DOHH2 (cell line): ENCODE data around the gene PNPLA7.

Experiments
- H3F3A ChIP-seq: fragments of 200-600 bp; sonication (generic), shearing (Covaris generic); 2 replicates; pipeline ENCODE4 v1.6.0; 2016; ENCODE audit warnings: antibody characterized with exemption, mild to moderate bottlenecking; ENCODE audit not compliant: control insufficient read depth, insufficient read depth
- H3K27ac ChIP-seq: fragments of 200-600 bp; sonication (generic); 2 replicates; pipeline ENCODE4 v1.5.1; 2014; ENCODE audit warnings: low read depth, mild to moderate bottlenecking, low read length, moderate library complexity
- H3K27me3 ChIP-seq: fragments of 200-600 bp; sonication (generic); 2 replicates; pipeline ENCODE4 v1.6.1; 2014; ENCODE audit warnings: mild to moderate bottlenecking, low read length, mixed read lengths; ENCODE audit not compliant: control insufficient read depth
- H3K36me3 ChIP-seq: fragments of 200-600 bp; sonication (generic); 2 replicates; pipeline ENCODE4 v1.6.1; 2014; ENCODE audit warnings: mild to moderate bottlenecking, low read length, moderate library complexity, mixed read lengths; ENCODE audit not compliant: control insufficient read depth
- H3K4me1 ChIP-seq: fragments of 200-600 bp; sonication (generic); 2 replicates; pipeline ENCODE4 v1.6.1; 2014; ENCODE audit warnings: mild to moderate bottlenecking, low read length, mixed read lengths; ENCODE audit not compliant: control insufficient read depth
- H3K4me2 ChIP-seq: fragments of 200-600 bp; sonication (generic); 2 replicates; pipeline ENCODE4 v1.6.0; 2014; ENCODE audit warnings: mild to moderate bottlenecking, low read length, moderate library complexity
- H3K4me3 ChIP-seq: fragments of 200-600 bp; sonication (generic); 2 replicates; pipeline ENCODE4 v1.5.1; 2014; ENCODE audit warnings: mild to moderate bottlenecking, low read length, mixed read lengths
- H3K79me2 ChIP-seq: fragments of 200-600 bp; sonication (generic); 2 replicates; pipeline ENCODE4 v1.6.1; 2014; ENCODE audit warnings: mild to moderate bottlenecking, low read length, mixed read lengths; ENCODE audit not compliant: control insufficient read depth
- H3K9me2 ChIP-seq: fragments of 200-600 bp; sonication (generic); replicated peaks from 2 replicates; pipeline ENCODE4 v1.6.1; 2014; ENCODE audit warnings: mild to moderate bottlenecking, low read length, mixed read lengths; ENCODE audit not compliant: control insufficient read depth
- H3K9me3 ChIP-seq: fragments of 200-600 bp; sonication (generic); 2 replicates; pipeline ENCODE4 v1.6.1; 2014; ENCODE audit warnings: antibody characterized with exemption, low read length, mixed read lengths; ENCODE audit not compliant: control insufficient read depth, insufficient read depth
- H4K20me1 ChIP-seq: fragments of 200-600 bp; sonication (generic); 2 replicates; pipeline ENCODE4 v1.6.0; 2014; ENCODE audit warnings: low read depth, mild to moderate bottlenecking, antibody characterized with exemption, low read length, moderate library complexity; ENCODE audit not compliant: control insufficient read depth, insufficient read depth
- EZH2phosphoT487 ChIP-seq: fragments of 200-600 bp; sonication (generic); IDR thresholded peaks from 2 replicates; pipeline ENCODE4 v1.6.1; 2017; ENCODE audit warnings: borderline replicate concordance, mild to moderate bottlenecking, antibody characterized with exemption, low read length, moderate library complexity, mixed read lengths
- TF ChIP-seq, protein P1 (sequence below): fragments of 200-600 bp; sonication (generic); IDR thresholded peaks from one replicate; pipeline ENCODE4 v1.5.1; 2014; ENCODE audit warnings: antibody characterized with exemption, mild to moderate bottlenecking, low read depth, low read length; ENCODE audit not compliant: poor library complexity, severe bottlenecking

PNPLA7 gene

DNA sequence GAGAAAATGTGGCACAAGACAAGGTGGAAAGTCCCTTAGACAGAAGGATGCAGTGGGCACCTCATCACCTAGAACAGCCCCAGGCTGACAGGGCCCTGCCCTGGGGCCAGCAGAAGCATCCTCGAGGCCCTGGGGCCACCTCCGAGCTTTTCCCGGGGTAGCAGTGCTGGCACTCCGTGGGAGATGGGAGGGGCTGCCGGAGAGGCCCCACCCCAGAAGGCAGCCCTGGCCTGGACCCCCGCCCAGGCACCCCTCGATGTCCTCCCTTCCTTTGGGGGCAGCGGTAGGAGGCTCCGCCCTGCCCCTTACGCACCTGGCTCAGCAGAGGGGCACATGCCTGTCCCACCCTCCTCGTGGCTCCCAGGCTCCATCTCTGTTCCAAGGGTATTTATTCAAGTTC, 73.3 kb downstream of the PNPLA7 start:
- Histone ChIP-seq H3K4me2 (no peak overlapping the region), H3K4me1 (no peaks in the 10 kb centered on the region), H3F3A (no peaks in the 10 kb centered on the region), H3K9me2 (no peaks in the 10 kb centered on the region), H3K27me3 (no peaks in the 10 kb centered on the region), H3K4me3 (no peak overlapping the region), H4K20me1 (no peaks in the 10 kb centered on the region), H3K9me3 (peaks cover 20% of the 10 kb centered on the region), H3K36me3 (no peaks in the 10 kb centered on the region), H3K79me2 (no peaks in the 10 kb centered on the region), H3K27ac (no peak overlapping the region)
- TF ChIP-seq, protein P1, sequence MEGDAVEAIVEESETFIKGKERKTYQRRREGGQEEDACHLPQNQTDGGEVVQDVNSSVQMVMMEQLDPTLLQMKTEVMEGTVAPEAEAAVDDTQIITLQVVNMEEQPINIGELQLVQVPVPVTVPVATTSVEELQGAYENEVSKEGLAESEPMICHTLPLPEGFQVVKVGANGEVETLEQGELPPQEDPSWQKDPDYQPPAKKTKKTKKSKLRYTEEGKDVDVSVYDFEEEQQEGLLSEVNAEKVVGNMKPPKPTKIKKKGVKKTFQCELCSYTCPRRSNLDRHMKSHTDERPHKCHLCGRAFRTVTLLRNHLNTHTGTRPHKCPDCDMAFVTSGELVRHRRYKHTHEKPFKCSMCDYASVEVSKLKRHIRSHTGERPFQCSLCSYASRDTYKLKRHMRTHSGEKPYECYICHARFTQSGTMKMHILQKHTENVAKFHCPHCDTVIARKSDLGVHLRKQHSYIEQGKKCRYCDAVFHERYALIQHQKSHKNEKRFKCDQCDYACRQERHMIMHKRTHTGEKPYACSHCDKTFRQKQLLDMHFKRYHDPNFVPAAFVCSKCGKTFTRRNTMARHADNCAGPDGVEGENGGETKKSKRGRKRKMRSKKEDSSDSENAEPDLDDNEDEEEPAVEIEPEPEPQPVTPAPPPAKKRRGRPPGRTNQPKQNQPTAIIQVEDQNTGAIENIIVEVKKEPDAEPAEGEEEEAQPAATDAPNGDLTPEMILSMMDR: no peak
- TF ChIP-seq EZH2phosphoT487: no peak

DNA sequence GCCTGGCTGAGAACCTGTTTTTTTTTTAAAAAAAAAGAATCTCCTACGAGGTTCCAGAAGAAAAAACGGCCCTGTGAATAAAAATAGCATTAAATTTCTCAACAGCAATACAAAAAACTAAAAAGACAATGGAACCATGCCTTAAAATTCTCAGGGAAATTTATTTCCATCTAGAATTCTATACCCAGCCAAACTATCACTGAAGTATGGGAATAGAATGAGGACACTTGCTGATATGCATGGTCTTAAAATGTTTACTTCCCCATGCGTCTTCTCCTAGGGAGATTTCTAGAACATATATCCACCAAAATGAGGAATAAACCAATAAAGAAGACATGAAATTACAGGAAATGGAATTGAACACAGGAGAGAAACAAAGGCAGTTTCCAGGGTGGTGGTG, 74.5 kb downstream of the PNPLA7 start:
- Histone ChIP-seq H3K4me3 (no peak overlapping the region), H3K27me3 (no peaks in the 10 kb centered on the region), H3K79me2 (no peaks in the 10 kb centered on the region), H3K4me2 (no peak overlapping the region), H3K36me3 (no peaks in the 10 kb centered on the region), H3K9me3 (peaks cover 20% of the 10 kb centered on the region), H3F3A (no peaks in the 10 kb centered on the region), H3K27ac (no peak overlapping the region), H4K20me1 (no peaks in the 10 kb centered on the region), H3K4me1 (no peaks in the 10 kb centered on the region), H3K9me2 (no peaks in the 10 kb centered on the region)
- no peak for TF ChIP-seq EZH2phosphoT487
- TF ChIP-seq, protein P1: no peak

DNA sequence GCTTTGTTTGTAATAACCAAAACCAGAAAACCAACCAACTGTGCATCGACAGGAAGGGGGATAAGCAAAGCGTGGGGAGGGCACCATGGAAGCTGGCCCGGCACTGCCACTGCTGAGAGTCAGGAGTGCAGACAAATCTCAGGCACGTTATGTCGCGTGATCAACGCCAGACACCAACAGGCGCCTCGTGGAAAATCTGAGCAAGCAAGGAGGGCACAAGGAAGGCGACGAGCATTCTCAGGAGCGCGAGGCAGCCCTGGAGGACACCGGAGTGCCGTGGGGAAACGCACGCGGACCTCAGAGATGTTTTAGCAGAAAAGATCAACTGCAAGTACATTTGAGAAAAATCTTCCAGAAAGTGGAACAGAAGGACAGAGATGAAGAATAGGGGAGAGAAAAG, 75.9 kb downstream of the PNPLA7 start:
- Histone ChIP-seq H3K4me2 (no peak overlapping the region), H3K4me1 (no peaks in the 10 kb centered on the region), H3K27ac (no peak overlapping the region), H3K9me3 (peaks cover 20% of the 10 kb centered on the region), H3F3A (no peaks in the 10 kb centered on the region; the same call in 1 of the 2 replicates), H3K9me2 (no peaks in the 10 kb centered on the region), H3K36me3 (no peaks in the 10 kb centered on the region), H3K79me2 (no peaks in the 10 kb centered on the region), H3K4me3 (no peak overlapping the region), H4K20me1 (no peaks in the 10 kb centered on the region), H3K27me3 (no peaks in the 10 kb centered on the region)
- TF ChIP-seq EZH2phosphoT487: no peak
- TF ChIP-seq, protein P1: no peak

DNA sequence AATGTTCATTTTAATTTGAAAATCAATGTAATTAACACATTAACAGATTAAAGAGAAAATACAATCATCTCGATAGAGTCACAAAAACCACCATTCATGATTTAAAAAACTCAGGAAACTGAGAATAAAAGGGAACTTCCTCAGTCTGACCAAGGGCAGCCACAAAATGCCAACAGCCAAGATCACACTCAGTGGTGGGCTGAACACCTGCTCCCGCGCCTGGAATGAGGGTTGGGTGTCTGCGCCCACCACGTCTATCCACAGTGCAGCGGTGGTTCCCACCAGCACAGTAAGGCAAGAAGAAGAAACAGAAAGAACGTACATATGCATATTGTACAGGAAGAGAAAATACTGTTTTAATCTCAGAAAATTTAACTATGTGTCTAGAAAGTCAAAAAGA, 79.4 kb downstream of the PNPLA7 start:
- H3K9me3 ChIP-seq: peaks cover 16% of the 10 kb centered on the region
- H3K4me1 ChIP-seq: no peaks in the 10 kb centered on the region
- H3K36me3 ChIP-seq: no peaks in the 10 kb centered on the region
- no peaks in the 10 kb centered on the region for H3K27me3 ChIP-seq
- no peak overlapping the region for H3K4me3 ChIP-seq
- H3K4me2 ChIP-seq: no peak overlapping the region
- no peaks in the 10 kb centered on the region for H3K79me2 ChIP-seq
- H4K20me1 ChIP-seq: no peaks in the 10 kb centered on the region
- H3K27ac ChIP-seq: no peak overlapping the region
- H3F3A ChIP-seq: no peaks in the 10 kb centered on the region; the same call in 1 of the 2 replicates
- TF ChIP-seq, protein P1: no peak
- no peak for TF ChIP-seq EZH2phosphoT487
- H3K9me2 ChIP-seq: no peaks in the 10 kb centered on the region
